CD14-positive monocyte (primary cell): Measurements from ENCODE around the gene PNMA8B. TPM values are rescaled to one million over a fixed set of nuclear protein-coding genes. Genes with fewer than 3 reads are reported as not detected.

Experiments used
- DNase-seq, 3 donors: peaks; one replicate each; pipeline ENCODE4 v3.0.0-alpha.2; 2011 to 2022
- H2AFZ ChIP-seq: 2 replicates; pipeline ENCODE4 v1.6.0; 2012; ENCODE audit warnings: mild to moderate bottlenecking, low read depth, low read length, inconsistent platforms; ENCODE audit not compliant: insufficient read depth, poor library complexity, severe bottlenecking
- H3K27ac ChIP-seq, 2 donors: 1 replicate in 1 of 2; 2 replicates in 1 of 2; pipeline ENCODE4 v1.5.1; 2012 to 2013; ENCODE audit warnings: low read length in 2 of 2, control low read depth in 1 of 2, inconsistent platforms in 1 of 2, low read depth in 1 of 2, mild to moderate bottlenecking in 1 of 2
- H3K27me3 ChIP-seq, 2 donors: one replicate each; pipeline versions ENCODE4 v1.6.0 to v1.6.1; 2011 to 2013; ENCODE audit warnings: low read length in 2 of 2; ENCODE audit not compliant: control insufficient read depth in 2 of 2, insufficient read depth in 2 of 2
- H3K36me3 ChIP-seq, 2 donors: replicated peaks in 1 of 2; 1 replicate in 1 of 2; 2 replicates in 1 of 2; pipeline versions ENCODE4 v1.5.1 to v1.6.1; 2012 to 2013; ENCODE audit warnings: low read length in 2 of 2, control low read depth in 1 of 2, inconsistent platforms in 1 of 2, mild to moderate bottlenecking in 1 of 2; ENCODE audit not compliant: insufficient read depth in 2 of 2, control insufficient read depth in 1 of 2
- H3K4me1 ChIP-seq, 2 donors: 1 replicate in 1 of 2; 2 replicates in 1 of 2; pipeline versions ENCODE4 v1.5.1 to v1.6.1; 2012 to 2013; ENCODE audit warnings: low read length in 2 of 2, control low read depth in 1 of 2, inconsistent platforms in 1 of 2, mild to moderate bottlenecking in 1 of 2, moderate library complexity in 1 of 2; ENCODE audit not compliant: insufficient read depth in 2 of 2, control insufficient read depth in 1 of 2
- H3K4me2 ChIP-seq: replicated peaks from 2 replicates; pipeline ENCODE3; 2012; ENCODE audit warnings: low read length, moderate library complexity, mild to moderate bottlenecking; ENCODE audit not compliant: poor library complexity, severe bottlenecking; ENCODE audit errors: extremely low read depth
- H3K4me3 ChIP-seq, 3 experiments: fragments of 200-600 bp in 1 of 3; sonication (generic) in 1 of 3; replicated peaks in 1 of 3; 1 replicate in 2 of 3; 2 replicates in 1 of 3; pipeline ENCODE4 v1.5.1; 2011 to 2013; ENCODE audit warnings: low read length in 3 of 3, mild to moderate bottlenecking in 3 of 3, control low read depth in 2 of 3, low read depth in 2 of 3, inconsistent platforms in 1 of 3, moderate library complexity in 1 of 3
- H3K79me2 ChIP-seq: 2 replicates; pipeline ENCODE4 v1.6.0; 2012; ENCODE audit warnings: mild to moderate bottlenecking, control low read depth, inconsistent platforms, low read length, moderate library complexity; ENCODE audit not compliant: insufficient read depth
- H3K9ac ChIP-seq: 2 replicates; pipeline ENCODE4 v1.6.0; 2017; ENCODE audit warnings: low read length, mild to moderate bottlenecking; ENCODE audit not compliant: insufficient read depth, poor library complexity, severe bottlenecking
- H3K9me3 ChIP-seq, 2 donors: replicated peaks in 1 of 2; 1 replicate in 1 of 2; 2 replicates in 1 of 2; pipeline versions ENCODE4 v1.5.1 to v1.6.1; 2012 to 2013; ENCODE audit warnings: low read length in 2 of 2, control low read depth in 1 of 2; ENCODE audit not compliant: control insufficient read depth in 1 of 2, insufficient read depth in 1 of 2
- H4K20me1 ChIP-seq: 2 replicates; pipeline ENCODE4 v1.6.0; 2012; ENCODE audit warnings: mild to moderate bottlenecking, low read length, control low read depth, moderate library complexity; ENCODE audit not compliant: insufficient read depth
- H3K27ac Mint-ChIP-seq, 7 donors: one replicate each; pipeline ENCODE4 v1.8.0; 2020; ENCODE audit warnings: mild to moderate bottlenecking in 7 of 7, mixed read lengths in 7 of 7, moderate library complexity in 6 of 7, inconsistent platforms in 2 of 7
- H3K27me3 Mint-ChIP-seq, 3 donors: one replicate each; pipeline ENCODE4 v1.8.0; 2021 to 2022; ENCODE audit warnings: low read depth in 3 of 3, mild to moderate bottlenecking in 3 of 3, mixed read lengths in 3 of 3, moderate library complexity in 3 of 3, inconsistent platforms in 1 of 3
- H3K36me3 Mint-ChIP-seq, 2 donors: one replicate each; pipeline ENCODE4 v1.8.0; 2020; ENCODE audit warnings: mixed read lengths in 2 of 2, inconsistent platforms in 1 of 2, mild to moderate bottlenecking in 1 of 2
- H3K4me1 Mint-ChIP-seq: one replicate; pipeline ENCODE4 v1.8.0; 2020; ENCODE audit warnings: mild to moderate bottlenecking, mixed read lengths
- H3K4me3 Mint-ChIP-seq, 2 donors: one replicate each; pipeline ENCODE4 v1.8.0; 2020; ENCODE audit warnings: mild to moderate bottlenecking in 2 of 2, mixed read lengths in 2 of 2, moderate library complexity in 1 of 2
- H3K9me3 Mint-ChIP-seq, 7 donors: one replicate each; pipeline ENCODE4 v1.8.0; 2020 to 2022; ENCODE audit warnings: mixed read lengths in 7 of 7, mild to moderate bottlenecking in 6 of 7, moderate library complexity in 6 of 7, inconsistent platforms in 2 of 7
- CTCF ChIP-seq: fragments of 200-600 bp; IDR thresholded peaks from one replicate; pipeline ENCODE4 v1.8.0; 2022; ENCODE audit warnings: antibody characterized with exemption, mild to moderate bottlenecking
- WGBS: methylation state at CpG from one replicate; pipeline ENCODE4 v1.1.5; 2013; ENCODE audit warnings: missing lambda C conversion rate; ENCODE audit not compliant: insufficient coverage; 5-methylcytosine and 5-hydroxymethylcytosine counted together
- intact Hi-C, 2 donors: fragments of 100-400 bp; cut with micrococcal nuclease; formaldehyde crosslinking; loops; one replicate each; pipeline versions ENCODE4 v1.15.0 to v1.15.1; 2023
- polyA plus RNA-seq, 3 donors: library from polyadenylated mRNA; depleted of rRNA in 1 of 3; unstranded in 2 of 3; stranded (reverse) in 1 of 3; fragments of 300-500 nt in 2 of 3; fragments of >200 nt in 1 of 3; fragmentation: Illumina TruSeq in 2 of 3; gene quantifications; 1 replicate in 2 of 3; 2 replicates in 1 of 3; pipeline ENCODE4 v1.2.3, GENCODE V29; 2012 to 2021

The PNMA8B gene
- polyA plus RNA-seq, 3 donors, result 0.07 to 0.16 TPM; not detected in 1

GRCh38 chr19:46542428-46543230 is 47.0 kb upstream of the PNMA8B start:
- Histone ChIP-seq H3K36me3 (no peaks in the 10 kb centered on the region), H3K4me3 (no peak overlapping the region), H3K9me3 (peaks cover 9 to 10% of the 10 kb centered on the region in 2 donors), H3K4me1 (peaks cover 24 to 48% of the 10 kb centered on the region in 2 donors), H3K9ac (no peak overlapping the region), H2AFZ (no peak overlapping the region), H3K27ac (no peak overlapping the region), H3K4me2 (peak overlapping the region; percentile 30), H3K79me2 (no peaks in the 10 kb centered on the region), H3K27me3 (no peaks in the 10 kb centered on the region), H4K20me1 (no peaks in the 10 kb centered on the region)
- intact Hi-C loops, result loop anchor here in 1 of 2 donors (1.0 kb wide), 2 partner anchors 12 to 26 kb away; no protein-coding TSS in a partner anchor
- Mint-ChIP-seq H3K4me3 (peak overlapping the region in 1 of 2 donors; percentile 9), H3K27me3 (peaks cover 2 to 3% (median 2%) of the 10 kb centered on the region in 3 donors), H3K27ac (peak overlapping the region; percentile 42 to 97 (median 87)), H3K9me3 (peaks cover 5 to 16% (median 9%) of the 10 kb centered on the region in 7 donors), H3K36me3 (peaks cover 0 to 3% of the 10 kb centered on the region in 2 donors), H3K4me1 (peaks cover 33% of the 10 kb centered on the region)
- peak; percentile 88 to 97 (median 92) for DNase-seq
- TF ChIP-seq CTCF, result peak; percentile 91
- WGBS, result 32% methylated on average over 7 of the region's 15 CpGs

- intact Hi-C loops, result no loop called here
- TF ChIP-seq CTCF, result peak; percentile 98
These were observed 41.8 kb upstream of the PNMA8B start for GRCh38 chr19:46537136-46538097.

More at GRCh38 chr19:46537136-46538097, 41.8 kb upstream of the PNMA8B start:
- H3K4me2 ChIP-seq, result no peak overlapping the region
- H3K79me2 ChIP-seq, result no peaks in the 10 kb centered on the region
- H3K36me3 Mint-ChIP-seq, result no peaks in the 10 kb centered on the region
- H3K27me3 Mint-ChIP-seq, result peaks cover 7 to 10% (median 9%) of the 10 kb centered on the region in 3 donors
- H3K4me3 ChIP-seq, result no peak overlapping the region
- H3K36me3 ChIP-seq, result no peaks in the 10 kb centered on the region
- no peaks in the 10 kb centered on the region for H3K9me3 Mint-ChIP-seq
- 51% methylated on average over 10 of the region's 19 CpGs for WGBS
- no peaks in the 10 kb centered on the region for H3K9me3 ChIP-seq
- H3K4me1 Mint-ChIP-seq, result peaks cover 25% of the 10 kb centered on the region
- DNase-seq, result peak; percentile 60 to 75 (median 72)
- H3K9ac ChIP-seq, result no peak overlapping the region
- no peak overlapping the region for H3K27ac ChIP-seq
- peak overlapping the region in 4 of 7 donors; percentile 18 to 78 (median 47) for H3K27ac Mint-ChIP-seq
- H3K27me3 ChIP-seq, result no peaks in the 10 kb centered on the region
- no peak overlapping the region for H2AFZ ChIP-seq
- peaks cover 22 to 33% of the 10 kb centered on the region in 2 donors for H3K4me1 ChIP-seq
- no peak overlapping the region for H3K4me3 Mint-ChIP-seq
- no peaks in the 10 kb centered on the region for H4K20me1 ChIP-seq
